GM18520 (cell line): ENCODE data around the gene VGLL3.
"Not testable (repeated sequence)": the region's sequence is repeated elsewhere in the genome, so short reads cannot be mapped to it uniquely, and the experiment has no call there.

Experiments
- ATAC-seq: cut with Tn5 transposase; IDR thresholded peaks from one replicate; pipeline ENCODE4 v1.9.1; 2021; ENCODE audit not compliant: unreplicated experiment

The VGLL3 gene

GRCh38 chr3:86990012-86990733 lies 776 bp downstream of the VGLL3 start:
- no peak for ATAC-seq

GRCh38 chr3:86989611-86990010 lies 1.3 kb downstream of the VGLL3 start:
- no peak for ATAC-seq

GRCh38 chr3:86989006-86989405 lies 1.9 kb downstream of the VGLL3 start:
- ATAC-seq: no peak

- no peak for ATAC-seq
Measured at GRCh38 chr3:86988235-86988634, 2.7 kb downstream of the VGLL3 start.

- ATAC-seq: no peak
Measured at GRCh38 chr3:86987421-86987715, 3.6 kb downstream of the VGLL3 start.

- no peak for ATAC-seq
Measured at GRCh38 chr3:86986671-86987420, 4.1 kb downstream of the VGLL3 start.

GRCh38 chr3:86985181-86985826 lies 5.6 kb downstream of the VGLL3 start:
- ATAC-seq: no peak

- no peak for ATAC-seq
Measured at GRCh38 chr3:86984271-86984670, 6.7 kb downstream of the VGLL3 start.

GRCh38 chr3:86982883-86983282 lies 8.1 kb downstream of the VGLL3 start:
- no peak for ATAC-seq

- ATAC-seq: no peak
Measured at GRCh38 chr3:86978111-86978551, 12.8 kb downstream of the VGLL3 start.

GRCh38 chr3:86976219-86976618 lies 14.7 kb downstream of the VGLL3 start:
- ATAC-seq: no peak

GRCh38 chr3:86974177-86974576 lies 16.8 kb downstream of the VGLL3 start:
- ATAC-seq: not testable (repeated sequence)

GRCh38 chr3:86973440-86973839 lies 17.5 kb downstream of the VGLL3 start:
- ATAC-seq: no peak

- no peak for ATAC-seq
Measured at GRCh38 chr3:86969500-86970189, 21.3 kb downstream of the VGLL3 start.

- no peak for ATAC-seq
Measured at GRCh38 chr3:86968244-86968932, 22.6 kb downstream of the VGLL3 start.

- ATAC-seq: no peak
Measured at GRCh38 chr3:86967062-86967461, 23.9 kb downstream of the VGLL3 start.

GRCh38 chr3:86965166-86965565 lies 25.8 kb downstream of the VGLL3 start:
- no peak for ATAC-seq

GRCh38 chr3:86963611-86964010 lies 27.3 kb downstream of the VGLL3 start:
- no peak for ATAC-seq

- ATAC-seq: no peak
Measured at GRCh38 chr3:86961297-86961696, 29.7 kb downstream of the VGLL3 start.

GRCh38 chr3:86960550-86960949 lies 30.4 kb downstream of the VGLL3 start:
- no peak for ATAC-seq

GRCh38 chr3:86958534-86958933 lies 32.4 kb downstream of the VGLL3 start:
- ATAC-seq: no peak
